ENCODE results near the gene SERTM2.

SERTM2 gene

DNA sequence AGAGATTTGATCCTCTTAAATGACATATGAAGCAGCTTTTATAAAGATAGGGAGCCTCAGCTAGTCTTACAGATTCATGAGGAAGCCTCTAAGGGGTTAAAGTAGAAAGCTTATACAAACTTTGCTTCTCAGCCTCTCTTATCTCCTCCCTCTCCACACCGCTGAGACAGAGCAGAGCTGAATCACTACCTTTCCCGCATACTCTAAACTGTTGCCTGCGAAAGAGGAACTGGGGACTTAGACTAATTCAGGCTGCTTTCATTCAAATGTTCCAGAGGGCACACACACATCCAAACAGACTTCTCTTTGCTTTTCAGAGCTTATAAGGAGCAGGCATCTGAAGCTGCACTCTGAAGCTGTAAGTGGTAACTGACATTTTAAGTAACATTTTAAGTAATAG lies at the start of gene SERTM2:
SERTM2 (plus strand) TSS at position 169 of the 400 bp plus-strand sequence. CDS start 7,213 bp downstream, outside the sequence.
- H3K4me1 Mint-ChIP-seq, result no peaks in the 10 kb centered on the region
- no peak within 1 kb of the TSS for H3K27ac Mint-ChIP-seq
- ATAC-seq (no peak), DNase-seq (ENCODE audit: low spot score in 2 of 2) (no peak)
- H3K4me3 Mint-ChIP-seq, result no peak within 1 kb of the TSS
- no peaks in the 10 kb centered on the region for H3K9me3 Mint-ChIP-seq
- no peaks in the 10 kb centered on the region for H3K36me3 Mint-ChIP-seq

DNA sequence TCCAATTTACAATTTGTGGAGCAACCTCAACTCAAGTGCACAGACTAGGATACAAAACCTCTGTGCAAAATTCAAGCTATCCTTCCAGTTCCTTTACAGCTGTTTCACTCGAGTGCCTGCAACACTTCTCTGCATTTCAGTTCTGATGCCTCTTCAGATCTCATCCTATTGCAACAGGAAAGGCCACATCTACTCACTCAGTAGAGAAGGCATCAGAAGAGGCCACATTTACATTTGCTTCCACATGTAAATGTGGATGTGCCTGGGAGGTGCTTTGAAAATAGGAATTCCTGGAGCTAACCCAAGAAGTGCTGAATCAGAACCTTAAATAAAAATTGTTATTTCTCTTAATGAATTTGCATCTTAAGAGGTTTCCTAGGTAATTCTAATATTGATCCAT lies 45.8 kb upstream of the SERTM2 start:
- Mint-ChIP-seq H3K4me3 (no peak overlapping the region), H3K9me3 (no peaks in the 10 kb centered on the region)

DNA sequence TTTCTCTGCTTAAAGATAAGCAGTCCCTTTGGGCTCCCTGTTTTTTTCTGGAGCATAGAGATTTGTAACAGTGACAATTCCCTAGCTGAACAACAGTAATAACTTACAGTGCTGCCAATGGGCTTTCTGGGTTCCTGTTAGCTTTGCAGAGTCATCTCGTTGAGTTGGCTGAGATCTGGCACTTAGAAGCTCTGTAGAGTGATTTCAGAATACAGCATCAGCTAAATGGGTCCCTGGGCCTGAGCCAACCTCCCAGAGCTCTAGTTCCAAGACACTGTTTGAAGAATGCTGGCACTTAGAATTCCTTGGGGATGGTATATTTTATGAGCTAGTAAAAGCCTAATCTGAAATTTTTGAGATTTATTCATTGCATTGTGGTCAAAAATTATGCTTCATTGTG lies 43.5 kb upstream of the SERTM2 start:
- Mint-ChIP-seq H3K36me3 (no peaks in the 10 kb centered on the region), H3K4me3 (no peak overlapping the region), H3K9me3 (peaks cover 7% of the 10 kb centered on the region), H3K27ac (no peak overlapping the region), H3K4me1 (no peaks in the 10 kb centered on the region)
- DNase-seq (ENCODE audit: low spot score in 2 of 2), result no peak
- ATAC-seq, result no peak

More for the DNA sequence above, 45.8 kb upstream of the SERTM2 start:
- no peak overlapping the region for H3K27ac Mint-ChIP-seq
- H3K4me1 Mint-ChIP-seq, result no peaks in the 10 kb centered on the region
- DNase-seq (ENCODE audit: low spot score in 2 of 2), result no peak
- no peaks in the 10 kb centered on the region for H3K36me3 Mint-ChIP-seq
- no peak for ATAC-seq

DNA sequence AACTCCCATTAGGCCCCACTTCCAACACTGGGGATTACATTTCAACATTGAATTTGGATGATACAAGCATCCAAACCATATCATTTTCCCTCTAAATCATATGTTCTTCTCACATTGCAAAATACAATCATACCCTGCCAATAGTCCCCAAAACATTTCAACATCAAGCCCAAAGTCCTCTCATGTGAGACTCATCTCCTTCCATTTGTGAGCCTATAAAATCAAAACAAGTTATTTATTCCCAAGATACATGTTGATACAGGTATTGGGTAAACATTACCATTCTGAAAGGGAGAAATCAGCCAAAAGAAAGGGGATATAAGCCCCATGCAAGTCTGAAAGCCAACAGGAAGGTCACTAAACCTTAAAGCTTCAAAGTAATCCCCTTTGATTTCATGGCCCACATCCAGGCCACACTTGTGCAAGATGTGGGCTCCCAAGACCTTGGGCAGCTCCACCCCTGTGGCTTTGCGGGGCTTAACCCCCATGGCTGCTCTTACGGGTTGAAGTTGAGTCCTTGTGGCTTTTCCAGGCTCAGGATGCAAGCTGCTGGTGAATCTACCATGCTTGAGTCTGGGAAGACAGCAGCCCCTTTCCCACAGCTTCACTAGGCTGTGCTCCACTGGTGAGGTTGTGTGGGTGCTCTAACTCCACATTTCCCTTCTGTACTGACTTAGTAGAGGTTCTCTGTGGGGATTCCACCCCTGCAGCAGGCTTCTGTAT lies 40.6 kb upstream of the SERTM2 start:
- Mint-ChIP-seq H3K9me3 (peaks cover 7% of the 10 kb centered on the region), H3K4me3 (no peak overlapping the region), H3K4me1 (no peaks in the 10 kb centered on the region), H3K36me3 (no peaks in the 10 kb centered on the region), H3K27ac (no peak overlapping the region)
- DNase-seq (ENCODE audit: low spot score in 2 of 2) (no peak), ATAC-seq (no peak)

DNA sequence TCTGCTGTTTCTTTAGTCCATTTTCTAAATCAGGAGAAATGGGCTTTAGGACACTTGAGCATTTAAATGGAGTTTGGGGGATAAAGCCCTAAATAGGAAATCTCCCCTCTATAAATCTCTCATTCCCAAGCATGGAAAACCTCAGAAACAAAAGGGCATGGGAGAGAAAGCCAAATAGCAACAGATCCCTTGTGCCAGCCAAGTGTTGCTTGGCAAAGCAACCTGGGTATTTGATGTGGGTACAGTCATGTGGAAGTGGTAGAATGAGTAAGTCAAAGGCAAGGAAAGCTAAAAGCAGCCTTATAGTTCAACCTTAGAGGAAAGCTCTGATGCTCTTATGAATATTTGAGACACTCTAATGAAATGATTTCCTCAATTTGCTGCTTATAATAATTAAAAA lies 29.5 kb upstream of the SERTM2 start:
- ATAC-seq (no peak), DNase-seq (ENCODE audit: low spot score in 2 of 2) (no peak)
- Mint-ChIP-seq H3K27ac (no peak overlapping the region), H3K4me1 (no peaks in the 10 kb centered on the region), H3K4me3 (no peak overlapping the region), H3K36me3 (no peaks in the 10 kb centered on the region), H3K9me3 (peaks cover under 1% of the 10 kb centered on the region)

DNA sequence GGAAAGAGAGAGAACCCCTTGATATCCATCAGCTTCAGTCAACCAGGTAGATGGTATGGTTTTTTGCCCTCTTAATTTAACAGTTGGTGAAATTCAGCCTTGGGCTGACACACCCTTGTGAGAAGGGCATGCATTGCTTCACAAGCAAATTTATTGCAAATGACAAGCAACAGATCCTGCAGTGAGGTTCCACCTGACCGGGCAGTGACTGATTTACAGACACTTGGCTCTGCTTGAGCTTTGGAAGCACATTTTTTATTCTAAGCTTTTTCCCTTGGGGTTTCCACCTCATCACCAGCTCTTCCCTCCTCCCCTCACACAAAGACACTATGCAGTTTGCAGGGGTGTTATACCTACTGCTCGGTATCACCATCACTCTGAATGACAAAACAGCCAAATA lies 28.3 kb upstream of the SERTM2 start:
- DNase-seq (ENCODE audit: low spot score in 2 of 2) (no peak), ATAC-seq (no peak)
- Mint-ChIP-seq H3K27ac (no peak overlapping the region), H3K36me3 (no peaks in the 10 kb centered on the region), H3K4me1 (no peaks in the 10 kb centered on the region), H3K4me3 (no peak overlapping the region), H3K9me3 (peaks cover 3% of the 10 kb centered on the region)

DNA sequence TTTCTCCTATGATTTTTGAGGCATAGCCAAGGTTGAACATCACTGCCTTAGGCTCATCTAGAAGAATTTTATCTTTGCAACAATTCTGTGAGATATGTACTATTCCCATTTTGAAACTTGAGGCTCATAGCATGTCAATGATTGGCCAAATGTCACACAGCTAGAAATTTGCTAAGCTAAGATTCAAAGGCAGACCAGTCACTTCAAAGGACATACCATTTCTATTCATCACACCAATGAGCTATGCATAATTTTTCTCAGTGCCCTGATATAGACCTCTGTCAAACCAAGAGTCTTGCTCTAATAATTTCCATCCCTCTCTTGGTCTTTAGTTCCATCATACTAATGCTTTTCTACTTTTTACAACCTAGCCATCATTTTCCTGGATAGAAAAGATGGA lies 27.6 kb upstream of the SERTM2 start:
- Mint-ChIP-seq H3K4me3 (no peak overlapping the region), H3K4me1 (no peaks in the 10 kb centered on the region), H3K27ac (no peak overlapping the region), H3K36me3 (no peaks in the 10 kb centered on the region), H3K9me3 (peaks cover 4% of the 10 kb centered on the region)
- DNase-seq (ENCODE audit: low spot score in 2 of 2), result no peak
- ATAC-seq, result no peak

DNA sequence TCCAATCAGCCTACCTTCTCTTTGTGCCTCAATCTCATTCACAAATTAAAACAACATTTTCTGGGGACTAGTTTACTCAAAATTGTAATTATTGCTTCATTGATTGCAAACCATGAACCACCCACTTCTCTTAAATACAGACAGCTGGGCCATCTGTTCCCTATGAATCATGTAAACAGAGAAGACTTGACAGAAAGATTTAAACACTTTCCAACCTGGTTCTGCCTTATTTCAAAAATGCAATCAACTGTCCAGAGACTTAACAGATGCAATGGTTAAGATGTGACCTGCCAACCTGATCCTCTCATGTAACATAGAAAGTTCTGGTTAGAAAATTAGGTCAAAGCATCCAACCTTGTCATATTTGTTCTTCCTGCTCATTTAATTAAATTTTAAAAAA lies 20.8 kb upstream of the SERTM2 start:
- peaks cover 5% of the 10 kb centered on the region for H3K9me3 Mint-ChIP-seq
- no peaks in the 10 kb centered on the region for H3K36me3 Mint-ChIP-seq
- ATAC-seq, result no peak
- DNase-seq (ENCODE audit: low spot score in 2 of 2), result no peak
- H3K27ac Mint-ChIP-seq, result no peak overlapping the region
- no peak overlapping the region for H3K4me3 Mint-ChIP-seq
- H3K4me1 Mint-ChIP-seq, result no peaks in the 10 kb centered on the region

DNA sequence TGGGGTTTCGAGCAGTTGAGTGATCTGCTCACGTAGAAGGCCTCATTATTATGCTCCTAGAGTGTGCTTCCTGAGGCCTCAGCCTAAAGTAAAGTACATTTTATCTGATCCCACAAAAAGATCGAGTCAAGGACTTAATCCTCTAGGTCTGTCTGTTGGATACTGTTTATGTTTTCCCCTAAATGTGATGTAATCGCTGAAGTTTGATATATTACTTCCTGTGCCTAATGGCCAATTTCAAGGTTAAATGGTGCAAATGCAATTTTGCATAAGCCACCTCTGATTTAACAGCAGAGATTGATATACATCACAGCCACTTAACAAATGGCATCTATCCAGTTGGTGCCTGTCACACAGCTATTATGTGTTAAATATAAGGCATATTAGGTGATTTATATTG lies 19.4 kb upstream of the SERTM2 start:
- Mint-ChIP-seq H3K27ac (no peak overlapping the region), H3K4me1 (no peaks in the 10 kb centered on the region), H3K9me3 (peaks cover 3% of the 10 kb centered on the region), H3K36me3 (no peaks in the 10 kb centered on the region), H3K4me3 (no peak overlapping the region)
- DNase-seq (ENCODE audit: low spot score in 2 of 2), result no peak
- no peak for ATAC-seq

DNA sequence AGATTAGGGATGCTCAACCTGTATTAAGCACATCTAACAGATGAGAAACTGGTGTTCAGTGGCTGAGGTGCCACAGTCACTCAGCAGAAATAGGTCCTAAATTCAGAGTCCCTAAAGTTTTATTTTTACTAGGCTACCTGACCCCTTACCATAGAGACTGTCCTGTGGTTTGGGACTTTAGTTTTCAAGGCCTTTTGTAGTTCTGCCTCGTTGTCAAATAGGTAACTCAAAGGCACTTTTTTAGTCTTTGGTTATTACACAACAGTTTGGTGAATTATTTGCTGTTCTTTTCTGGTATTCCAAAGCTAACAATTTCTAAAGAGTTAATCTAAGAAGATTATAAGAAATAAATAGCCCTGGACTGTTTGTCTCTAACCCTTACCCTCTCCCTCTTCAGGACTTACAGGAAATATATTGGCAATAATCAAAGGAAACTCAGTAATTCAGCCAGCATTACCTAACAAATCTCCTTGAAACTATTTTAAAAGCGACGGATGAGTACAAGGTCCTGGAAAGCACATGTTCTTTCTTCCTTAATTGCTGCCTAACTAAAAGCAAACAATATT lies 12.8 kb upstream of the SERTM2 start:
- no peak for ATAC-seq
- no peaks in the 10 kb centered on the region for H3K4me1 Mint-ChIP-seq
- H3K27ac Mint-ChIP-seq, result no peak overlapping the region
- H3K4me3 Mint-ChIP-seq, result no peak overlapping the region
- no peak for DNase-seq (ENCODE audit: low spot score in 2 of 2)
- H3K9me3 Mint-ChIP-seq, result no peaks in the 10 kb centered on the region
- no peaks in the 10 kb centered on the region for H3K36me3 Mint-ChIP-seq

DNA sequence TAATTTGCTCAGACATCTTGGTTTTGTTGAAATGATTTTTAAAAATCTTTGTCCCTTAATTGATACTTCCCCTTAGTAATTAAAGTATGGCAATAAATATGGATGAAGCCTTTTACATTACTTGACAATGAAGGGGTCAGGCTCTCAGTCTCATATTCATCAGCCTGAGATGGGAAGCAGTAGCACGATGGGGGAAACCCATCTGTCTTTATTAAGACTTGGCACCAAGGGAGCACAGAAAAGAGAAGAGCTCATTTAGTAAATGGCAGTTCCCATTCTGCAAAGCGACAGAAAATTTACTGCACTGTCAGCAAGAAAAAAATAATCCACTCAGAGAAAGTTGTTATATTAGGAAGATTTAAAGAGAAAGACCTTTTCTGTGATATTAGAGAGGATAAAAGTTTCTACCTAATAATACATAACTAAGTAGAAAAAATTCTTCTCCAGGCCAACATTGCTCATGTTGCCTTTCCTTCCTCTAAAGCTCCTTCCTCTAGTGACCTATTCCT lies 7.9 kb upstream of the SERTM2 start:
- Mint-ChIP-seq H3K27ac (no peak overlapping the region), H3K4me1 (no peaks in the 10 kb centered on the region), H3K9me3 (no peaks in the 10 kb centered on the region), H3K36me3 (no peaks in the 10 kb centered on the region), H3K4me3 (no peak overlapping the region)
- DNase-seq (ENCODE audit: low spot score in 2 of 2) (no peak), ATAC-seq (no peak)

DNA sequence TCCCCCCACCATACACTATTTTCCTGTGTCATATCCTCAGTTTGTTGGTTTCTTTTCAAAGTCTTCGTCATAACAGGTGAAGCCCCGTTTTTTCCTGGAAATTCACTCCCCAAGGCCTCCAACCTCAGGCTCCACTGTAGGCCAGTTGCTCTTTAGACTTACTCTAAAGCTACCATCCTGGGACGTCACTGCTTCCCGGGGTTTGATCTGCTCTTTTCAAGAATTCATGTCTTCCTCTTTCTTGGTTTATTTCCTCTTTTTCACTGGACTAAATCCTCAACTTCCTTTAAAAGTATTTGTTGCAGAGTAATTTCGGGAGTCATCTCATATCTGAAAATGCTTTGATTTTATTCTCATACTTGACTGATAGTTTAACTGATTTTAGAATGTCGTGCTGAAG lies 6.5 kb upstream of the SERTM2 start:
- no peak overlapping the region for H3K27ac Mint-ChIP-seq
- no peaks in the 10 kb centered on the region for H3K36me3 Mint-ChIP-seq
- no peaks in the 10 kb centered on the region for H3K9me3 Mint-ChIP-seq
- no peak for ATAC-seq
- no peak for DNase-seq (ENCODE audit: low spot score in 2 of 2)
- no peaks in the 10 kb centered on the region for H3K4me1 Mint-ChIP-seq
- no peak overlapping the region for H3K4me3 Mint-ChIP-seq

DNA sequence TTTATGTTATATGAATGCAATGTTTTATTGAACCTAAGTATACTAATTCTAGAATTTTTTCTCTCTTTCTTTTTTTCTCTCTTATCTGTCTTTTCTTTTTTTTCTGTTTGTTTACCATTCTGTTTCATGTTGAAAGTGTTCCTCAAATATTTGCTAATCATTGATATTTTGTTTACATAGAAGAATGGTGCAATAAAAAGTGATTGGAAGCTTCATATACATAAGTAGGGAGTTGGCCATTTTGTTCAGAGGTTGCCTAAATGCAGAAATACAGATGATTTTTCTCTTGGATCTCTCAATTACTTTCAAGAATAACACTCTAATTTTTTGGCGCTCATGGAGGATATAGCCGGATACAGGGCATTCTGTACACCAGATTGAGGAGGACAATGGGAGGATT lies 5.7 kb upstream of the SERTM2 start:
- no peaks in the 10 kb centered on the region for H3K36me3 Mint-ChIP-seq
- DNase-seq (ENCODE audit: low spot score in 2 of 2) (no peak), ATAC-seq (no peak)
- H3K9me3 Mint-ChIP-seq, result no peaks in the 10 kb centered on the region
- no peaks in the 10 kb centered on the region for H3K4me1 Mint-ChIP-seq
- H3K4me3 Mint-ChIP-seq, result no peak overlapping the region
- H3K27ac Mint-ChIP-seq, result no peak overlapping the region

DNA sequence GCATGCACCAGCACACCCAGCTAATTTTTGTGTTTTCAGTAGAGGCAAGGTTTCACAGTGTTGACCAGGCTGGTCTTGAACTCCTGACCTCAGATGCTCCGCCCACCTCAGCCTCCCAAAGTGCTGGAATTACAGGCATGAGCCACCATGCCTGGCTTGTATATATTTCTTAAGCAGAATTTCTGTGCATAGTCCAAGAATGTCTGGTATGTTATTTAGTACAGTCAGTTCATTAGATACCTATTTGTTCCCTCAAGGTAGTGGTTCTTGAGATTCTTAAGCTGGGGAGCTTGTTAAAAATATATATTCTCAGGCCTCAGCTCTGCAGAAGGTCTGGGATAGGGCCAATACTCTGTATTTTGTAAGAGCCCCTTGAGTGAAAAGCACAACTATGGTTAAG lies 4.6 kb upstream of the SERTM2 start:
- H3K4me1 Mint-ChIP-seq, result no peaks in the 10 kb centered on the region
- no peak overlapping the region for H3K27ac Mint-ChIP-seq
- DNase-seq (ENCODE audit: low spot score in 2 of 2) (no peak), ATAC-seq (no peak)
- no peak overlapping the region for H3K4me3 Mint-ChIP-seq
- H3K36me3 Mint-ChIP-seq, result no peaks in the 10 kb centered on the region
- H3K9me3 Mint-ChIP-seq, result no peaks in the 10 kb centered on the region

DNA sequence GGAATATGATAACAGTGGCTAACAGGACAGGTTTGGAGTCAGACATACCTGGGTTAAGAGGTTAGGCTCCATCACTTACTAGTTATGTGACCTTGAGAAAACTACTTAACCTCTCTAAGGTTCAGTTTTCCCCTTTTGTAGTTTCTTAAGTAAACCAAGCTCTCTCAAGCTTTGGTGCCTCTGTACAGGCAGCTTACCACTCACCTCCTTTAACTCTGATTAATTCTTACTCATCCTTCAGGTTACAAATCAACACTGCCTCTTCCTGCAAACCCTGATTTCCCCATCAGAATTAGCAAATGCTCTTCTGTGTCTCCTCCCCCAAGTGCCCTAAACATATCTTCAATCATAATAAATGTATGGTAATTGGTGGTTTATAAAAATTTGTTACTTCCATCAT lies 3.5 kb upstream of the SERTM2 start:
- DNase-seq (ENCODE audit: low spot score in 2 of 2), result no peak
- no peak overlapping the region for H3K27ac Mint-ChIP-seq
- no peaks in the 10 kb centered on the region for H3K9me3 Mint-ChIP-seq
- no peaks in the 10 kb centered on the region for H3K36me3 Mint-ChIP-seq
- no peaks in the 10 kb centered on the region for H3K4me1 Mint-ChIP-seq
- no peak for ATAC-seq
- H3K4me3 Mint-ChIP-seq, result no peak overlapping the region

DNA sequence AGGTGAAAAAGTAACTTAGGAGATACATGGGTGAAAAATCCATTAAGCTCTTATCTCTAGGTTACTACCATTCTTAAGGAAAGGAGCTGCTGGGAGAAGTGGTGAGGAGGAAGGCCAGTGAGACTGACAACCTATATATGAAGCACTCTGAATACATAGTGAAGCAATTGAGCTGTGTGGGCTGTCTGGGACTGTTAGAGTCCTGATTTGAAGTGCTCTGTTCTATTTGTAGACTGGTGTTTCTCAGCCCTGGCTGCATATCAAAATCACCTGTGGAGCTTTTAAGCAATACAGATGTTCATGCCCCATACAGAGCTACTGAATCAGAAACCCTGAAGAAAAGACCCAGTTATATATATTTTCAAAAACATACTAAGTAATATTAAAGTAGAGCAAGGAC lies 3.9 kb downstream of the SERTM2 start:
- DNase-seq (ENCODE audit: low spot score in 2 of 2) (no peak), ATAC-seq (no peak)
- H3K36me3 Mint-ChIP-seq, result no peaks in the 10 kb centered on the region
- H3K27ac Mint-ChIP-seq, result no peak overlapping the region
- H3K4me3 Mint-ChIP-seq, result no peak overlapping the region
- no peaks in the 10 kb centered on the region for H3K4me1 Mint-ChIP-seq
- no peaks in the 10 kb centered on the region for H3K9me3 Mint-ChIP-seq

Measured in stimulated activated effector memory CD8-positive, alpha-beta T cell treated with anti-CD3 and anti-CD28 coated beads, Interleukin-12 subunit alpha, Interleukin-12 subunit beta, amount 100 ng/mL, for 72 hours (primary cell).